ENCODE results near the gene CRLF1.
"Not testable (repeated sequence)": the region's sequence is repeated elsewhere in the genome, so short reads cannot be mapped to it uniquely, and the experiment has no call there.

Gene CRLF1

DNA sequence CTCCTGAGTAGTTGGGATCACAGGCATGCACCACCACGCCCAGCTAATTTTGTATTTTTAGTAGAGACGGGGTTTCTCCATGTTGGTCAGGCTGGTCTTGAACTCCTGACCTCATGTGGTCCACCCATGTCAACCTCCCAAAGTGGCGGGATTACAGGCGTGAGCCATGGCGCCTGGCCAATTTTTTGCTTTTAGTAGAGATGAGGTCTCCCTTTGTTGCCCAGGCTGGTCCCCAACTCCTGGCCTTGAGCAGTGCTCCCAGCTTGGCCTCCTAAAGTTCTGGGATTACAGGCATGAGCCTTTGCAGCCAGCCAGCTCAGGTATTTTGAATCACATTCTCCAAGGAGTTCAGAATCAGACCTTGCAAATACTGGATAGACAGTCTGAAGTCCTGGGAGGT, 13.9 kb downstream of the CRLF1 start:
- not testable (repeated sequence) for DNase-seq (ENCODE audit: low read depth in 2 of 2)

DNA sequence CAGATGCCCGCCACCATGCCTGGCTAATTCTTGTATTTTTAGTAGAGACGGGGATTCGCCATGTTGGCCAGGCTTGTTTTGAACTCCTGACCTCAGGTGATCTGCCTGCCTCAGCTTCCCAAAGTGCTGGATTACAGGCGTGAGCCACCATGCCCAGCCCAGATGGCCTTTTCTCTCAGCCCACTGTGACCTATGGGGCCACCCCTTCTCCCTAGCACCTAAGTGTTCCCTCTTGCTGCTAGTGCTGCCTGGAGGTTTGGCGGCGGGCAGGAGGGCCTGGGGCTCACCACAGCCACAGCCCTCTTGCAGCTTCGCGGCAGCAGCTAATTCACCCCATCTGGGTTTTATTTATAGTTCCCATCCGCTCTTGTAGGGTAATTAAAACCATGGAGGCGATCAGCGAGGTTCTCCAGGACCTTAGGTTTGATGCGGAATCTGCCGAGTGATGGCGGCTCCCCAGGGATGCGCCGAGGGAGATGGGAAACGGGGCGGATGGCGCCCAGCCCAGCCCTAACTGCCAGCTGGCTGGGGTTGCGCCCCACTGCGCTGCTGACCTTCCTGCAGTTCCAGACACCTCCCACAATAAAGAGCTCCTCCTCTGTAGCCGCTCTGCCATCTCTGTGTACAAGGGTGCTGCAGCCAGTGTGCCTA, 14.7 kb downstream of the CRLF1 start:
- no peak for DNase-seq (ENCODE audit: low read depth in 2 of 2)

DNA sequence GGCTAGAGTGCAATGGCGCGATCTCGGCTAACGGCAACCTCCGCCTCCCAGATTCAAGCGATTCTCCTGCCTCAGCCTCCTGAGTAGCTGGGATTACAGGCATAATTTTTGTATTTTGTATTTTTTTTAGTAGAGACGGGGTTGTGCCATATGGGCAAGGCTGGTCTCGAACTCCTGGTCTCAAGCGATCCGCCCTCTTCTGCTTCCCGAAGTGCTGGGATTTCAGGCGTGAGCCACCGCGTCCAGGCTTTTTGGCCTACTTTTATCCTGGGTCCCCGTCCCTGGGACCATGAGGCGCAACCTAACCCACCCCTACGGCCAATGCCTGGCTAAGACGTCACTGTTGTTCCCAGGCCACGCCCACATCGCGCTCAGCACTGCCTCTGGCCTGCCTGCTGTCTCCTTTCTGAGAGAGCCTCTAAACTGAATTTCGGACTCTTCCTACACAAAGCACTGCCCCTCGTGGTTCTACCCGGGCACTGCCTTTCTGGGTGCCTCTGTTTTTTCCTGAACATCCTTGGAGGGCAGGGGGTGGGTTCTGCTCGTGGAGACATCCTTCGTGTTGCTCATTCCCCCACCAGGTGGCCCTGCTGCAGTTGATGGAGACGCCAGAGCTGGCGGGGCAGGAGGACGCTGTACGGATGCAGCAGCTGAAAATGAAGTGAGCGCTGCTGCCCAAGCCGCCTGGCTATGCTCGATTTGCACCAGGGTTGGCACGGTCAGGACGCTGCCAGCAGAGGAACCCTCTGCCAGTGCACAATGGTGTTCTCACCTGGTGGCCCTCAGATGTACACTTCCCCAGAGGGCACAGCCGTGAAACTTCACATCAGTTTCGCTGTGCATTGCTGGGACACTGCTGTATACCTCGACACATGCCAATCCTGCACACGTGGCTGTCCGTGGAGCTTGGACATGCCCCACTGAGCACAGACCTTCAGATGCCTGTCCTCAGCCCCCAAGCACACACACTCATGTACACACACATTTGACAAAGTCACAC, 16.0 kb downstream of the CRLF1 start:
- DNase-seq (ENCODE audit: low read depth in 2 of 2), result no peak

DNA sequence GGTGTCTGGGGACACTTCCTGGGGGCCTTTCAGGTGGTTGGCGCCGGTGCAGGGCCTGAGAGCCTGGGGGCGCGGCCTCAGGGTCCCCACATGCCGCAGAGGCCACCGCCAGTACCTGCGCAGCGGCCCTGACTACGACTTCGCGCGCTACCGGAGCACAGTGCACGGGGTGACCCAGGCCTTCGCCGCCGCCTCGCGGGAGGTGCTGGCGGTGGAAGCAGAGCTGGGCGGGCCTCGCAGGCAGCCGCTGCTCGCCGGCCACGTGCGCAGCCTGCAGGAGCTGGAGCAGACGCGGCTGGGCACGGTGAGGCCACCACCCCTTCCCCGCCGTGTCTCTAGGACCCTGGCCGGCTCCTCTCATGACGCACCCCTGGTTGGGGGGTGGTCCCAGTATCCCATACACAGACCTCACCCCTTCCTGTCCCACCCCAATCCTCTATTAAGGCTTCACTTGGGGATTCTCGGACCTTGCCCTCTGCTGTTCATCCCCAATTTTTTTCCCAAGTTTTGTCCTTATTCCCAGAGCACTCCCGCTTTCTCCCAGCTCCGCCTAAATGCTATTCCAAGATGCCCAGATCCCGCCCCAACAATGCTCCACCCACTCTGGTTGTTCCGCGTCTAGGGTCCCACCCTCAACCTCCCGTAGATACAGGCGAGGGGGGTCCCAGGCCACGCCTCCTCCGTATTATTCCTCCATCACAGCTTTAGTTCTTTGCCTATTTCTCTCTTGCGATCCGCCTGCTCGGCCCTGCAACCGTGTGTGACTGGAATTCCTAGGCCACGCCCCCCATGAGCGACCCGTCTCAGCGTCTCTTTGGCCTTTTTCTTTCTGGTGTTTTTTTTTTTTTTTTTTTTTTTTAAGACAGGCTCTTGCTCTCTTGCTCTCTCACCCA, 17.0 kb downstream of the CRLF1 start:
- DNase-seq (ENCODE audit: low read depth in 2 of 2), result peak; percentile 30 to 34

DNA sequence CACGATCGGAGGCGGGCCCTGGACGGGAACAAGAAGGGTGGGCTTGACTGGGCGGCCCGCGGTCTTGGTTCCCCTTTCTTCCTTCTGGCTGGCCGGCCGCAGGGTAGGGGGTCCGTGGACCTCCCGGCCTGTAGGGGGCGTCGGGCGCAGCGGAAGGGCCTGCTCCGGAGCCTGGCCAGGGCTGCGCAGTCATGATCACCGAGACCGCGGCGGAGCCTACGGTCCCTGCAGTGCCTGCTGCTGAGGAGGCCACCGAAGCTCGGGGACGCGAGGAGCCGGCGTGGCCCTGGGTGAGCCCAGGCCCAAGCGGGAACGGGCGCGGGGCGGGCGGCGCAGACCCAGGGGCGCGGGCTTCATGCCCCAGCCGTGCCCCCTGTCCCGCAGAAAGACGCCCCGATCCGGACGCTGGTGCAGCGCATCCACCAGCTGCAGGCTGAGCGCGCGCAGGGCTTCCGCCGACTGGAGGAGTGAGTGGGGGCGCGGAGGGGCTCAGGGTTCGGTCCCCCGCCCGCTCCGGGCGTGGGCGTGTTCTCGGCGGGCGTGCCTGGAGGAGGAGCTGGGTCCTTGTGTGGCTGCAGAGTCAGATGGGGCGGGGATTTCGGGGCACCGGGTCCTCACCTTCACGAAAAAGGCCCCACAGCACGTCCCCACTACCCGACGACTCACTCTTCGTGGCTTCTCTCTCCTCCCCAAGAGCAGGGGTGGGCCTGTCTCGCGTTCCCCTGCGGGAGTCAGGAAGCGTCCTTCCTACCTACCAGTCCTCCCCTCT, 17.8 kb downstream of the CRLF1 start, which contains the start of gene REX1BD:
Gene REX1BD (plus strand): TSS at position 188 of the 769 bp plus-strand sequence. CDS start 4 bp downstream, at position 192.
- peak; percentile 65 to 81 for DNase-seq (ENCODE audit: low read depth in 2 of 2)

DNA sequence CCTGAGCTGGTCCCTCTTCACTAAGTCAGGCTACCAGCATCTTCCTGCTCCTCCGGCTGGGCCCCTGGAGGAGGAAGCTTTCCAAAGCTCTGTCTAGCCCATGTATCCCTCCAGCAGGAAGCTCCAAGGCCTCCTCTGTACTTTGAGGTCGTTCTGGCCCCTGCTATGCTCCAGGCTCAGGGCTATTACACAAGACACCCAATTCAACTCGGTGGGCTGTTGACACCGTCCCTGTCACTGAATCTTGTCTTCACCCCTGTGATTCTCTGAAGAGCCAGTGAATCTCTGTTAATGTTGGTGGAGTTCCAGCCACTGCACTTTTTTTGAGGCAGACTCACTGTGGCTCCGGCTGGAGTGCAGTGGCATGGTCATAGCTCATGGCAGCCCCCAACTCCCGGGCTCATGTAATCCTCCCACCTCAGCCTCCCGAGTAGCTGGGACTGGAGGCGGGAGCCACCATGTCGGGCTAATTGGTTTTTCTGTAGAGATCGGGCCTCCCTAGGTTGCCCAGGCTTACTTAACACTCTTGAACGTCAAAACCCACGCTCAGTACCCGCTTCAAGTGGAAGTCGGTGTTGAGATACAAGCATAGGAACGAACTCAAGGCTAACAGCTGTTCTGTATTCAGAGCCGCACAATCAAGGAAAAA, 18.5 kb downstream of the CRLF1 start:
- DNase-seq (ENCODE audit: low read depth in 2 of 2), result no peak

DNA sequence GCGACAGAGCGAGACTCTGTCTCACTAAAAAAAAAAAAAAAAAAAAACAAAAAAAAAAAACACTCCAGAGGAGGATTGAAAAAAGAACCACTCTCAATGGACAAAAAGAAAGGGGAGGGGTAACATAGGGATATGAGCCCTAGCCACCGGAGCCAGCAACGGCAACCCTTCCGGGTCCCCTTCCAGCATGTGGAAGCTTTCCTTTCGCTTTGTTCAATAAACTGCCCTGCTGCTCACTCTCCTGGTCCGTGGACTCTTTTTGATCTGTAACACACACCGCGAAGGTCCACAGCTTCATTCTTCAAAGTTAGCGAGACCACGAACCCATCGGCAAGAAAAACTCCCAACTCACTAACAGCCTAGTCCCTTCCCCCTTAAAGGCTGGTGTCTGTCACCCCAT, 19.0 kb downstream of the CRLF1 start:
- no peak for DNase-seq (ENCODE audit: low read depth in 2 of 2)

DNA sequence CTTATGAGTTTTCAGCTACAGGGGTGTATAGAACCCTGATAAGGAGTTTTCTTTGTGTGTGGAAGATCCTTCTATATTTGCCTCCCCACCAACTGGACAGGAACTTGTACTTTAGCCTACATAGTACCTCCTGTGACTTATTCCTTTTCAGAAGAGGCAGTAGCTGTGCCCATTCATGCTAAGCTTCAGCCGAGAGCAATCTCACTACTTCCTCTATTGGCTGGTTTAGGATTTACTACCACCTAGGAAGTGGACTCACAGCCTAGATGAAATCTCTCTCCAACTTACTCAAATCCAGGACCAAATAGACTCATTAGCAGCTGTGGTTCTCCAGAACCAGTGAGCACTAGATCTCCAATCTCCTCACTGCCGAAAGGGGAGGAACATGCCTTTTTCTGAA, 20.3 kb downstream of the CRLF1 start:
- no peak for DNase-seq (ENCODE audit: low read depth in 2 of 2)

DNA sequence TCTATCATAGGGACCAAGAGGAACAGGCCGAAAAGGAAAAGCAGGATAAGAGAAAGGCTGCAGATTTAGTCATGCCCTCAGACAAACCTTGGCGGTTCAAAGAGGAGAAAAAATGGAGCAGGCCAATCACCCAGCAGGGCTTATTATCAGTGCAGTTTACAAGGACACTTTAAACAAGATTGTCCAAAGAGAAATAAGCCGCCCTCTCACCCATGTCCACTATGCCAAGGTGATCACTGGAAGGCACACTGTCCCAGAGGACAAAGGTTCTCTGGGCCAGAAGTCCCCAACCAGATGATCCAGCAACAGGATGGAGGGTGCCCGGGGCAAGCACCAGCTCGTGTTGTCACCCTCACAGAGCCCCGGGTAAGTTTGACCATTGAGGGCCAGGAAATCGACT, 26.3 kb downstream of the CRLF1 start:
- DNase-seq (ENCODE audit: low read depth in 2 of 2), result no peak

DNA sequence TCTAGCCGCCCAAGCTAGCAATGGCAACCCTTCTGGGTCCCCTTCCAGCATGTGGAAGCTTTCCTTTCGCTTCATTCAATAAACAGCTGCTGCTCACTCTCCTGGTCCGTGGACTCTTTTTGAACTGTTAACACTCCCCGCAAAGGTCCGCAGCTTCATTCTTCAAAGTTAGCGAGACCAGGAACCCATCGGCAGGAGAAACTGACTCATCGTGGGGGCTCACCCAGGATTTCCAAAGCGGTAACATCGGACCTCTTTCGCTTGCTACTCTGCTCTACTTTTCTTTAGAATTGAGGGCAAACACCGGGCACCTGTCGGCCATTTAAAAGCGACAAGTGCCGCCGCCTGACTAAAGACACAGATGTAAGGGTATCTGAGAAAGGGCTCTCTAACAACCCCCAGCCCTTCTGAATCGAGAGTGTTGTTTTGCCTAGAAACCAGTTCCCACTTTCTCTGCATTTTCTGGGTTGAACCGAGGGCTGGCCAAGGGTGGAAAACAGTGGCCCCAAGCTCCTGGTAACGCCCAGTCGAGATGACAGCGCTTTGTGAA, 29.2 kb downstream of the CRLF1 start:
- no peak for DNase-seq (ENCODE audit: low read depth in 2 of 2)

DNA sequence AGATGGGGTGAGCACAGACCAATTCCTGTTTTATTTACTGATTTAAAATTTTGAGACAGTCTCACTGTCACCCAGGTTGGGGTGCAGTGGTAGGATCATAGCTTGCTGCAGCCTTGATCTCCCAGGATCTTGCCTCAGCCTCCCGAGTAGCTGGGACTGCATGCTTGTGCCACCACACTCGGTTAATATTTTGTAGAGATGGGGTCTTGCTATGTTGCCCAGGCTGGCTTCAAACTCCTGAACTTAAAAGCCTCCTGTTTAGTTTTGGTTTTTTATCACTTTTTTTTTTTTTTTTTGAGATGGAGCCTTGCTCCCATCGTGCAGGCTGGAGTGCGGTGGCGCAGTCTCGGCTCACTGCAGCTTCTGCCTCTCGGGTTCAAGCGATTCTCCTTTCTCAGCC, 30.2 kb downstream of the CRLF1 start:
- DNase-seq (ENCODE audit: low read depth in 2 of 2), result no peak

DNA sequence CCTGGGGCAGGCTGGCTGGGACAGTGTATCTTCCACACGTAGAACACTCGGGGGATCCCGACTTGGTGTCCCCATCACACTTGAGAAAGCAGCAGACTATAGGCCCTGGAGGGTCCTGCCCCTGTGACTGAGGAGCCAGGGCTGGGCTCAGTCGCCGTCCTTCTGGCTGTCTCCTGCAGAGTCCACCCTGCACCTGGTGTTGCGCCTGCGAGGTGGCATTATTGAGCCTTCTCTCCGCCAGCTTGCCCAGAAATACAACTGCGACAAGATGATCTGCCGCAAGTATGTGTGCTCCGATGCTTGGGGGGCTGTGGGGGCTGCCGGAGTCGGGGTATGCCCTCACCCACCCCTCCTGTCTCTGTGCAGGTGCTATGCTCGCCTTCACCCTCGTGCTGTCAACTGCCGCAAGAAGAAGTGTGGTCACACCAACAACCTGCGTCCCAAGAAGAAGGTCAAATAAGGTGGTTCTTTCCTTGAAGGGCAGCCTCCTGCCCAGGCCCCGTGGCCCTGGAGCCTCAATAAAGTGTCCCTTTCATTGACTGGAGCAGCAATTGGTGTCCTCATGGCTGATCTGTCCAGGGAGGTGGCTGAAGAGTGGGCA, 31.8 kb downstream of the CRLF1 start:
- no peak for DNase-seq (ENCODE audit: low read depth in 2 of 2)

DNA sequence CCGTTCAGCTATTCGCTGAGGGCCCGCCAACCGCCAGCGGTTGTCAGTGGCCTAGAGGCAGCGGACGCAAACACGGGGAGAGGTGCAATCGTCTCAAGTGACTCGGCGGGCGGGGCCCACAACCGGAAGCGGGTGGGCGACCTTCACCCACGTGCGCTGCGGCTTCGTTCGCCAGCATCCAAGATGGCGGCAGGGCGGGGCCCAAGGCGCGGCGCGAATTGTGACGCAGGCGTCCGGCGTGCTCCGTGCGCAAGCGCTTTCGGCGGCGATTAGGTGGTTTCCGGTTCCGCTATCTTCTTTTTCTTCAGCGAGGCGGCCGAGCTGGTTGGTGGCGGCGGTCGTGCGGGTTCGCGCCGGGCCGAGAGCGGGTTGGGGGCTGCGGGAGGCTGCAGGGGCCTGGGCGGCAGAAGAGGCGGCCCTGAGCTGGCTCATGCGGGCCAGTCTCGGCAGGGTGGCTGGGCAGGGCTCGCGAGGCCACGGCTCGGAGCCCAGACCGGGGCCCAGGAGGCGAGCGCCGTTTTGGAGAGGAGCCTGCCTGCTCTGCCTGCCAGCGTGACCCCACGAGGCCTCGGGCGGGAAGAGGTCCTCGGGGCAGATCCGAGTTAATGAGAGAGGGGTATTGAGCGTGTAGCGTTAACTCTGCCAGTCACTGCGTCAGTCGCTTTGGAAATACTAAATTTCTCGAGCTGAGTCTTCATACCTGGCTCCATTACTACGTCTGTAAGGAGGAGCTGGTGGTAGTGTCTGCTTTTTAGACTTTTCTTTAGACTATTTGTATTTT, 34.8 kb downstream of the CRLF1 start, which contains the start of gene UBA52:
Gene UBA52 (plus strand): TSS at position 294 of the 781 bp plus-strand sequence. CDS start 1,444 bp downstream, outside the sequence.
- peak; percentile 94 to 99 for DNase-seq (ENCODE audit: low read depth in 2 of 2)

DNA sequence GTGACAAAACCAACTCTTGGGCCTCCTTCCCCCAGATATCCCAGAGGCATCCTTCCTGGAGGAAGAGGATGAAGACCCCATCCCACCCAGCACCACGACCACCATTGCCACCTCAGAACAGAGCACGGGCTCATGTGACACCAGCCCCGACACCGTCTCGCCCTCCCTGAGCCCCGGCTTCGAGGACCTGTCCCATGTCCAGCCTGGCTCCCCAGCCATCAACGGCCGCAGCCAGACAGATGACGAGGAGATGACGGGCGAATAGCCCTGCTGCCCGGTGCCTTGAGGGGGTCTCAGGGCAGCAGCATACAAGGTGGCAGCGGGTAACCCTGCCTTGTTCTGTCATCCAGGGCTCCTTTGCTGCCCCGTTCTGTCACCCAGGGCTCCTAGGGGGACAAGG, 38.2 kb downstream of the CRLF1 start:
- DNase-seq (ENCODE audit: low read depth in 2 of 2), result no peak

DNA sequence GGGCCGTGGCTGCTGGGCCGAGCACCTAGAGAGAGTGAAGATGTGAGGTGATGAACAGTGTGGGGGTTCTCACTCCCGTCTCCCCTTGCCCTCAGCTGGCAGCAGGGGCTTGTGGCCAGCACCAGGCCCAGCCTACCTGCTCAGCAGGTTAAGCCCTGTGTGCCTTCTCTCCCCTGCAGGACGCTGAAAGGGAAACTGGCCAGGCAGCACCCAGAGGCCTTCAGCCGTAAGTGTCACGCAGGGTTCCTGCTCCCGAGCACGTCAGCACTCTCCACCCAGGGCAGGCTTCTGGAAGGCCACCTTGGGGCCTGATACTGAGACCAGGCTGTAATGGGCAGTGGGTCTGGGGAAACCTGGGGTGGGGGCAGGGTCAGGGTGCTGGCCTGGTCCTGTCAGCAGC, 39.6 kb downstream of the CRLF1 start:
- DNase-seq (ENCODE audit: low read depth in 2 of 2), result no peak

DNA sequence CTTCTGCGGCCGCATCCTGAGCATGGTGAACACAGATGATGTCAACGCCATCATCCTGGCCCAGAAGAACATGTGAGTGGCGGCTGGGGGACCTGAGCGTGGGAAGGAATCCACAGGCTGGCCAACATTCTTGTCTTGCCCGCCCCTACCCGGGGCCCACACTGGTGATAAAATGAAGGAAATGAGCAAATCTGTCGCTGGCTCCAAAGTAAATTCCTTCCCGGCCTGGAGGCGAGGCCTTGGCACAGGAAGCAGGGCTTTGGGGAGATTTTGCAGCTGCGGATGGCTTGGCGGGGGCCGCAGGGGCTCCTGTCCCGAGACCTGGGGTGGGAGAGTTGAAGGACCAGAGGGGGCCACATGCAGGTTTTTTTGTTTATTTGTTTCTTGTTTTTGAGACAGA, 44.5 kb downstream of the CRLF1 start:
- DNase-seq (ENCODE audit: low read depth in 2 of 2), result no peak

DNA sequence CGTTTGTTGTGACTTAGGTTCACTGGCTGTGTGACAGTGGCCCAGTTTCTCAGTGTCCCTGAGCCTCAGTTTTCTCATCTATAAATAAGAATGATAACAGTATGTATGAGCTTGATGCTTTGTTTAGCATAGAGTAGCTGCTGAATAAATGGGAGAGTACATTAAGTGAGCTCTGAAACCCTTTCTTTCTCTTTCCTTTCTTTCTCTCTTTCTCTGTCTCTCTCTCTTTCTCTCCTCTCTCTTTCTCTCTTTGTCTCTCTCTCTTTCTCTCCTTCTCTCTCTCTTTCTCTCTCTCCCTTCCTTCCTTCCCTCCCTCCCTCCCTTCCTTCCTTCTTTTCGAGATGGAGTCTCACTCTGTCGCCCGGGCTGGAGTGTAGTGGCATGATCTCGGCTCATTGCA, 46.9 kb downstream of the CRLF1 start:
- no peak for DNase-seq (ENCODE audit: low read depth in 2 of 2)

DNA sequence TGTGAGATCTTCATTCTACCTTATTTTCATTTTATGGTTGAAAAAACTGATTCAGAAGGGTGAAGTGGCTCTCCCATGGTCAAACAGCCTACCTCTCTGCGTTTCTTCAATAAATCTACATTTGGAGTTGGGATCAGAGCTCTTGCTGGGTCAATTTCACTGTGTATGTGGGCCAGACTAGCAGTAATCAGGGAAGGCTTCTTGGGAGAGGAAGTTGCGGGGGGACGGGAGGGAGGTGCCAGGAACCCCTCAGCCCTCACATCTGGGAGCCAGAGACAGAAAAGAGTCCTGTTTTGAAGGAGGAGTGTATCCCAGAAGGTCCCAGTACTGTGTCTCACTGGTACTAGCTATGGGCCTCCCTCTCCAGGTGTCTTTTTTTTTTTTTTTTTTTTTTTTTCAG, 48.0 kb downstream of the CRLF1 start:
- no peak for DNase-seq (ENCODE audit: low read depth in 2 of 2)

DNA sequence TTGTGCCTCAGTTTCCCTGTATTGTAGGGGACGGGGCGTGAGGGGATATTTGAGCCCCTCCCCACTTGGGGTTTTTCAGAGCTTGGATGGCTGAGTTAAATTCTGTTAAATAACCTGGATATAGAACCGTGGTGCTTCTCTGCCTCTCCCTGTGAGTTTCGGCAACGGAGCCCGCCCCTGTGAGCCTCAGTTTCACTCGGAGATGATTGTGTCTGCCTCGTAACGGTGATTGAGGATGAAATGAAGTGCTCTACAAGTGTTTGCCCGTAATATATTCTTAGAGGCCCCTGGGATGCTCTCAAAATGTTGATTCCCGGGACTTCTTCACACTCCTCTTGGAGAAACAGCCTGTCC, 48.4 kb downstream of the CRLF1 start:
- DNase-seq (ENCODE audit: low read depth in 2 of 2), result no peak

Data from stimulated activated CD4-positive, alpha-beta T cell treated with anti-CD3 and anti-CD28 coated beads, Interleukin-1b, Interleukin-23, amount 100 ng/mL, for 1 hour (primary cell).